ENCODE data around the gene HSD17B14. TPM values are rescaled to one million over a fixed set of nuclear protein-coding genes. Genes with fewer than 3 reads are reported as not detected.

Gene HSD17B14
- total and polyA plus RNA-seq, 2 of the 13 experiments (the other 11 are each of a cell fraction or from before 2014, with no cell fraction given) = 0.58 to 1.2 TPM

GRCh38 chr19:48868114-48868886 is 32.0 kb upstream of the HSD17B14 start, which contains the start of gene PLEKHA4 (continued):
- TF ChIP-seq SKIL (CRISPR knock-in tag; IDR thresholded peaks at IDR 0.05; ENCODE audit: borderline replicate concordance) (no peak), KIAA2018 (CRISPR knock-in tag; IDR thresholded peaks at IDR 0.05; ENCODE audit: borderline replicate concordance) (no peak), MTA1 (CRISPR knock-in tag; IDR thresholded peaks at IDR 0.05; ENCODE audit: borderline replicate concordance) (peak; percentile 60; the same call in 1 of the 2 replicates), KLF13 (CRISPR knock-in tag; IDR thresholded peaks at IDR 0.05) (no peak), ZNF24 (IDR thresholded peaks at IDR 0.05) (no peak), POLR2A (IDR thresholded peaks at IDR 0.05; ENCODE audit: insufficient read depth in 1 of 2, low read depth in 2 of 2, low read length in 2 of 2) (0 out of 4 replicates have a peak, but pooled peaks of 1 of the 2 experiments have one; percentile 26), KLF15 (CRISPR knock-in tag; IDR thresholded peaks at IDR 0.05; ENCODE audit: borderline replicate concordance) (no peak), ARNT2 (CRISPR knock-in tag; IDR thresholded peaks at IDR 0.05; ENCODE audit: low read depth) (no peak), GABPB1 (CRISPR knock-in tag; IDR thresholded peaks at IDR 0.05) (no peak), ZNF773 (CRISPR knock-in tag; IDR thresholded peaks at IDR 0.05; ENCODE audit: borderline replicate concordance) (no peak), ZNF720 (CRISPR knock-in tag; IDR thresholded peaks at IDR 0.05) (no peak), ZNF383 (CRISPR knock-in tag; IDR thresholded peaks at IDR 0.05; ENCODE audit: borderline replicate concordance) (no peak), IRX3 (CRISPR knock-in tag; IDR thresholded peaks at IDR 0.05; ENCODE audit: borderline replicate concordance, low read depth) (no peak), ERF (CRISPR knock-in tag; IDR thresholded peaks at IDR 0.05) (0 out of 2 replicates have a peak, but pooled peaks have one; percentile 3)
- TF ChIP-seq, protein P1, sequence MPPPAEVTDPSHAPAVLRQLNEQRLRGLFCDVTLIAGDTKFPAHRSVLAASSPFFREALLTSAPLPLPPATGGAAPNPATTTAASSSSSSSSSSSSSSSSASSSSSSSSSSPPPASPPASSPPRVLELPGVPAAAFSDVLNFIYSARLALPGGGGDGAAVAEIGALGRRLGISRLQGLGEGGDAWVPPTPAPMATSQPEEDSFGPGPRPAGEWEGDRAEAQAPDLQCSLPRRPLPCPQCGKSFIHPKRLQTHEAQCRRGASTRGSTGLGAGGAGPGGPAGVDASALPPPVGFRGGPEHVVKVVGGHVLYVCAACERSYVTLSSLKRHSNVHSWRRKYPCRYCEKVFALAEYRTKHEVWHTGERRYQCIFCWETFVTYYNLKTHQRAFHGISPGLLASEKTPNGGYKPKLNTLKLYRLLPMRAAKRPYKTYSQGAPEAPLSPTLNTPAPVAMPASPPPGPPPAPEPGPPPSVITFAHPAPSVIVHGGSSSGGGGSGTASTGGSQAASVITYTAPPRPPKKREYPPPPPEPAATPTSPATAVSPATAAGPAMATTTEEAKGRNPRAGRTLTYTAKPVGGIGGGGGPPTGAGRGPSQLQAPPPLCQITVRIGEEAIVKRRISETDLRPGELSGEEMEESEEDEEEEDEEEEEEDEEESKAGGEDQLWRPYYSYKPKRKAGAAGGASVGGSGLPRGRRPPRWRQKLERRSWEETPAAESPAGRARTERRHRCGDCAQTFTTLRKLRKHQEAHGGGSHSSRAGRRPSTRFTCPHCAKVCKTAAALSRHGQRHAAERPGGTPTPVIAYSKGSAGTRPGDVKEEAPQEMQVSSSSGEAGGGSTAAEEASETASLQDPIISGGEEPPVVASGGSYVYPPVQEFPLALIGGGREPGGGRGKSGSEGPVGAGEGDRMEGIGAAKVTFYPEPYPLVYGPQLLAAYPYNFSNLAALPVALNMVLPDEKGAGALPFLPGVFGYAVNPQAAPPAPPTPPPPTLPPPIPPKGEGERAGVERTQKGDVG (CRISPR knock-in tag; IDR thresholded peaks at IDR 0.05; ENCODE audit: borderline replicate concordance) = no peak

All from HepG2 (cell line).